GM13977 (cell line): Measurements from ENCODE around the gene PREB.

Experiments used
- DNase-seq: peaks from one replicate; pipeline ENCODE4 v3.0.0; 2012; ENCODE audit warnings: low spot score
- CTCF ChIP-seq: IDR thresholded peaks from 2 replicates; pipeline ENCODE4 v1.5.1; 2012; ENCODE audit warnings: mild to moderate bottlenecking, control low read depth; ENCODE audit not compliant: insufficient read depth; ENCODE audit errors: extremely low read depth, missing control alignments
- in situ Hi-C: fragments of 300-500 bp; cut with MboI; formaldehyde crosslinking; loops from one replicate; pipeline ENCODE4 v1.12.0; 2022; ENCODE audit warnings: low sequenced_read_pairs, low pct_unique_long_range_greater_than_20kb, mixed read lengths, inconsistent platforms; ENCODE audit not compliant: unreplicated experiment

The PREB gene

GRCh38 chr2:27102329-27102728 lies 32.1 kb downstream of the PREB start:
- DNase-seq: no peak
- in situ Hi-C loops: loop anchor here (10.0 kb wide), 1 partner anchor 182 kb away; the partner anchor contains the start of gene TRIM54
- no peak for TF ChIP-seq CTCF

GRCh38 chr2:27100036-27100435 lies 34.4 kb downstream of the PREB start:
- no peak for TF ChIP-seq CTCF
- in situ Hi-C loops: loop anchor here (10.0 kb wide), 1 partner anchor 185 kb away; the partner anchor contains the start of gene TRIM54
- no peak for DNase-seq

GRCh38 chr2:27099334-27099955 lies 35.0 kb downstream of the PREB start:
- in situ Hi-C loops: no loop called here
- DNase-seq: no peak
- no peak for TF ChIP-seq CTCF

GRCh38 chr2:27097341-27097740 lies 37.1 kb downstream of the PREB start:
- no peak for DNase-seq
- no peak for TF ChIP-seq CTCF
- in situ Hi-C loops: no loop called here

GRCh38 chr2:27096748-27097297 lies 37.6 kb downstream of the PREB start:
- TF ChIP-seq CTCF: no peak
- in situ Hi-C loops: no loop called here
- DNase-seq: no peak

GRCh38 chr2:27095745-27096651 lies 38.4 kb downstream of the PREB start:
- TF ChIP-seq CTCF: no peak
- peak; percentile 88 for DNase-seq
- in situ Hi-C loops: no loop called here
